Fibroblast of skin of right biceps (primary cell): ENCODE measurements around the gene MYL12A.
"Not testable (repeated sequence)": the region's sequence is repeated elsewhere in the genome, so short reads cannot be mapped to it uniquely, and the experiment has no call there.

Experiments
- DNase-seq: peaks from one replicate; pipeline ENCODE4 v3.0.0-alpha.2; 2013

MYL12A gene

GRCh38 chr18:3247240-3248061 is at the start of gene MYL12A:
MYL12A (plus strand) TSS chr18:3247801; CDS start chr18:3253248, 5,447 bp downstream.
- DNase-seq, result peak; percentile 99

GRCh38 chr18:3198260-3198860 is 49.2 kb upstream of the MYL12A start:
- not testable (repeated sequence) for DNase-seq

GRCh38 chr18:3199942-3200645 is 47.5 kb upstream of the MYL12A start:
- DNase-seq, result no peak

- DNase-seq, result no peak
These were observed 42.4 kb upstream of the MYL12A start for GRCh38 chr18:3205239-3205638.

GRCh38 chr18:3207565-3207964 is 40.0 kb upstream of the MYL12A start:
- peak; percentile 7 for DNase-seq

GRCh38 chr18:3209859-3210569 is 37.6 kb upstream of the MYL12A start:
- DNase-seq, result no peak

- DNase-seq, result no peak
These were observed 36.2 kb upstream of the MYL12A start for GRCh38 chr18:3211236-3211992.

- no peak for DNase-seq
These were observed 34.9 kb upstream of the MYL12A start for GRCh38 chr18:3212657-3213056.

GRCh38 chr18:3213300-3214059 is 34.1 kb upstream of the MYL12A start:
- no peak for DNase-seq

GRCh38 chr18:3214855-3215637 is 32.6 kb upstream of the MYL12A start:
- DNase-seq, result no peak

GRCh38 chr18:3216987-3217386 is 30.6 kb upstream of the MYL12A start:
- DNase-seq, result no peak

- DNase-seq, result peak; percentile 13
These were observed 29.5 kb upstream of the MYL12A start for GRCh38 chr18:3217948-3218647.

GRCh38 chr18:3218819-3219218 is 28.8 kb upstream of the MYL12A start:
- no peak for DNase-seq

- DNase-seq, result no peak
These were observed 28.4 kb upstream of the MYL12A start for GRCh38 chr18:3219241-3219630.

- no peak for DNase-seq
These were observed 27.8 kb upstream of the MYL12A start, which contains the start of gene MYOM1 for GRCh38 chr18:3219631-3220335. MYOM1 (minus strand) TSS chr18:3219968; CDS start chr18:3215223, 4,745 bp downstream.

GRCh38 chr18:3220868-3221267 is 26.7 kb upstream of the MYL12A start:
- DNase-seq, result not testable (repeated sequence)

- no peak for DNase-seq
These were observed 26.1 kb upstream of the MYL12A start for GRCh38 chr18:3221496-3221895.

GRCh38 chr18:3223356-3223755 is 24.2 kb upstream of the MYL12A start:
- no peak for DNase-seq

GRCh38 chr18:3224223-3224622 is 23.4 kb upstream of the MYL12A start:
- no peak for DNase-seq
